HG02870 (cell line): ENCODE results near the gene LRP1.

Experiments used
- ATAC-seq: cut with Tn5 transposase; IDR thresholded peaks from one replicate; pipeline ENCODE4 v1.9.1; 2021; ENCODE audit warnings: mild to moderate bottlenecking, moderate library complexity; ENCODE audit not compliant: unreplicated experiment

The LRP1 gene

GRCh38 chr12:57152639-57153038 lies 24.4 kb downstream of the LRP1 start:
- no peak for ATAC-seq

GRCh38 chr12:57153415-57153997 lies 25.2 kb downstream of the LRP1 start:
- no peak for ATAC-seq

GRCh38 chr12:57154076-57154475 lies 25.8 kb downstream of the LRP1 start:
- no peak for ATAC-seq

- no peak for ATAC-seq
Observed at GRCh38 chr12:57154804-57155434, 26.6 kb downstream of the LRP1 start.

- no peak for ATAC-seq
Observed at GRCh38 chr12:57156701-57157403, 28.6 kb downstream of the LRP1 start.

GRCh38 chr12:57157588-57158173 lies 29.4 kb downstream of the LRP1 start:
- ATAC-seq: no peak

- no peak for ATAC-seq
Observed at GRCh38 chr12:57158186-57158585, 29.9 kb downstream of the LRP1 start.

GRCh38 chr12:57158665-57159064 lies 30.4 kb downstream of the LRP1 start:
- no peak for ATAC-seq

GRCh38 chr12:57159311-57159710 lies 31.0 kb downstream of the LRP1 start:
- ATAC-seq: no peak

GRCh38 chr12:57160040-57160439 lies 31.8 kb downstream of the LRP1 start:
- ATAC-seq: no peak

- ATAC-seq: no peak
Observed at GRCh38 chr12:57160741-57161140, 32.5 kb downstream of the LRP1 start.

GRCh38 chr12:57161491-57161890 lies 33.2 kb downstream of the LRP1 start:
- no peak for ATAC-seq

GRCh38 chr12:57162553-57163125 lies 34.4 kb downstream of the LRP1 start:
- no peak for ATAC-seq

GRCh38 chr12:57164454-57164853 lies 36.2 kb downstream of the LRP1 start:
- ATAC-seq: no peak

GRCh38 chr12:57164966-57165625 lies 36.8 kb downstream of the LRP1 start:
- no peak for ATAC-seq

GRCh38 chr12:57165741-57166140 lies 37.5 kb downstream of the LRP1 start:
- no peak for ATAC-seq

- ATAC-seq: no peak
Observed at GRCh38 chr12:57166971-57167371, 38.7 kb downstream of the LRP1 start.

GRCh38 chr12:57168058-57168457 lies 39.8 kb downstream of the LRP1 start:
- ATAC-seq: no peak

GRCh38 chr12:57169046-57169795 lies 40.9 kb downstream of the LRP1 start:
- ATAC-seq: no peak

GRCh38 chr12:57169969-57170368 lies 41.7 kb downstream of the LRP1 start:
- no peak for ATAC-seq
